H1 (cell line): ENCODE results near the gene MT1B. TPM values are rescaled to one million over a fixed set of nuclear protein-coding genes. Genes with fewer than 3 reads are reported as not detected.
A peak's percentile ranks its signal among the peaks of the same experiment; 100 is the strongest.

Experiments used
- CTCF ChIA-PET: fragments of 300-600 bp; sonication (Branson Sonifier 250); formaldehyde crosslinking; loops from one replicate; lab custom pipeline; 2021; ENCODE audit not compliant: partially characterized antibody; lab: Charles Lee
- POLR2A ChIA-PET: fragments of 300-600 bp; sonication (Branson Sonifier 250); formaldehyde crosslinking; loops from one replicate; lab custom pipeline; 2021; ENCODE audit warnings: inconsistent platforms; ENCODE audit not compliant: partially characterized antibody; lab: Charles Lee
- DNase-seq, 2 experiments: peaks; one replicate each; pipeline versions ENCODE4 v3.0.0 to v3.0.0-alpha.2; 2010 to 2022; ENCODE audit warnings: low spot score in 2 of 2, low read depth in 1 of 2, mixed read lengths in 1 of 2
- FAIRE-seq: peaks from 2 replicates; lab custom pipeline; 2011; peaks lifted over from hg19 to GRCh38; lab: Jason Lieb, UNC
- H2AFZ ChIP-seq: 2 replicates; pipeline ENCODE4 v1.8.1; 2012; ENCODE audit warnings: low read length, inconsistent platforms
- H2AK5ac ChIP-seq: 2 replicates; pipeline ENCODE4 v1.6.1; 2013; ENCODE audit warnings: low read depth, low read length
- H2BK120ac ChIP-seq: replicated peaks from 2 replicates; pipeline ENCODE3; 2013; ENCODE audit warnings: low read depth, low read length, inconsistent platforms
- H2BK12ac ChIP-seq: 2 replicates; pipeline ENCODE4 v1.6.1; 2013; ENCODE audit warnings: low read depth, low read length
- H2BK15ac ChIP-seq: 2 replicates; pipeline ENCODE4 v1.6.1; 2013; ENCODE audit warnings: low read length
- H2BK20ac ChIP-seq: 2 replicates; pipeline ENCODE4 v1.6.1; 2013; ENCODE audit warnings: low read length
- H2BK5ac ChIP-seq: 2 replicates; pipeline ENCODE4 v1.6.1; 2013; ENCODE audit warnings: low read depth, low read length
- H3K14ac ChIP-seq: 2 replicates; pipeline ENCODE4 v1.6.1; 2013; ENCODE audit warnings: inconsistent platforms; ENCODE audit not compliant: insufficient read length
- H3K18ac ChIP-seq: 2 replicates; pipeline ENCODE4 v1.6.1; 2013; ENCODE audit warnings: low read length; ENCODE audit errors: extremely low read depth
- H3K23ac ChIP-seq: 2 replicates; pipeline ENCODE4 v1.6.1; 2013; ENCODE audit warnings: inconsistent platforms; ENCODE audit not compliant: insufficient read length
- H3K23me2 ChIP-seq: 2 replicates; pipeline ENCODE4 v1.6.1; 2013; ENCODE audit warnings: low read depth, low read length
- H3K27ac ChIP-seq: 2 replicates; pipeline ENCODE4 v1.6.1; 2011; ENCODE audit warnings: low read depth, low read length, inconsistent platforms
- H3K27me3 ChIP-seq, 4 experiments: replicated peaks in 1 of 4; 1 replicate in 1 of 4; 2 replicates in 3 of 4; pipeline versions ENCODE4 v1.6.1 to v1.8.1; 2011 to 2013; ENCODE audit warnings: low read length in 3 of 4, mild to moderate bottlenecking in 3 of 4, inconsistent platforms in 2 of 4, mixed read lengths in 2 of 4, moderate library complexity in 1 of 4; ENCODE audit not compliant: control insufficient read depth in 3 of 4, insufficient read depth in 3 of 4; ENCODE audit errors: extremely low read depth in 1 of 4
- H3K36me3 ChIP-seq, 4 experiments: 2 replicates each; pipeline versions ENCODE4 v1.6.1 to v1.8.1; 2011 to 2013; ENCODE audit warnings: mild to moderate bottlenecking in 4 of 4, low read length in 3 of 4, moderate library complexity in 2 of 4, control low read depth in 1 of 4, inconsistent platforms in 1 of 4; ENCODE audit not compliant: insufficient read depth in 4 of 4, control insufficient read depth in 2 of 4
- H3K4ac ChIP-seq: replicated peaks from 2 replicates; pipeline ENCODE3; 2013; ENCODE audit warnings: low read length, low read depth, mixed read lengths, inconsistent platforms; ENCODE audit not compliant: insufficient read length
- H3K4me1 ChIP-seq, 4 experiments: replicated peaks in 1 of 4; 1 replicate in 1 of 4; 2 replicates in 3 of 4; pipeline versions ENCODE4 v1.6.1 to v1.8.1; 2011 to 2013; ENCODE audit warnings: low read length in 3 of 4, inconsistent platforms in 2 of 4, mixed read lengths in 1 of 4; ENCODE audit not compliant: insufficient read depth in 4 of 4, control insufficient read depth in 3 of 4
- H3K4me2 ChIP-seq, 2 experiments: 2 replicates each; pipeline versions ENCODE4 v1.6.1 to v1.8.1; 2011 to 2013; ENCODE audit warnings: low read depth in 2 of 2, low read length in 2 of 2, control low read depth in 1 of 2, inconsistent platforms in 1 of 2, mild to moderate bottlenecking in 1 of 2; ENCODE audit not compliant: insufficient read depth in 1 of 2
- H3K4me3 ChIP-seq, 4 experiments: fragments of 200-600, 300-600 bp in 1 of 4; sonication (generic), shearing (Covaris generic), sonication (Bioruptor Twin) in 1 of 4; 2 replicates each; pipeline versions ENCODE4 v1.5.1 to v1.8.1; 2011 to 2016; ENCODE audit warnings: low read length in 4 of 4, low read depth in 3 of 4, control low read depth in 2 of 4, inconsistent platforms in 2 of 4, mild to moderate bottlenecking in 2 of 4, mixed read lengths in 1 of 4, moderate library complexity in 1 of 4; ENCODE audit not compliant: insufficient read depth in 2 of 4; ENCODE audit errors: extremely low read depth in 1 of 4
- H3K56ac ChIP-seq: replicated peaks from 2 replicates; pipeline ENCODE3; 2013; ENCODE audit warnings: low read depth, mild to moderate bottlenecking, mixed read lengths, low read length, inconsistent platforms; ENCODE audit not compliant: insufficient read length
- H3K79me1 ChIP-seq: 2 replicates; pipeline ENCODE4 v1.6.1; 2013; ENCODE audit warnings: low read depth, low read length, control low read depth
- H3K79me2 ChIP-seq, 2 experiments: 2 replicates each; pipeline versions ENCODE4 v1.6.1 to v1.8.1; 2012 to 2013; ENCODE audit warnings: low read length in 2 of 2, mild to moderate bottlenecking in 2 of 2, inconsistent platforms in 1 of 2; ENCODE audit not compliant: insufficient read depth in 2 of 2, control insufficient read depth in 1 of 2
- H3K9ac ChIP-seq, 4 experiments: replicated peaks in 1 of 4; 1 replicate in 1 of 4; 2 replicates in 3 of 4; pipeline versions ENCODE4 v1.6.1 to v1.8.1; 2011 to 2013; ENCODE audit warnings: low read depth in 3 of 4, low read length in 3 of 4, control low read depth in 2 of 4, mild to moderate bottlenecking in 2 of 4, moderate library complexity in 2 of 4, inconsistent platforms in 1 of 4; ENCODE audit errors: extremely low read depth in 1 of 4
- H3K9me3 ChIP-seq, 2 experiments: 2 replicates each; pipeline versions ENCODE4 v1.6.1 to v1.8.1; 2012 to 2013; ENCODE audit warnings: mild to moderate bottlenecking in 2 of 2, moderate library complexity in 2 of 2, control low read depth in 1 of 2, inconsistent platforms in 1 of 2, low read depth in 1 of 2, low read length in 1 of 2, mixed read lengths in 1 of 2; ENCODE audit not compliant: insufficient read depth in 2 of 2
- H4K20me1 ChIP-seq, 2 experiments: replicated peaks in 1 of 2; 2 replicates each; pipeline versions ENCODE3 to v1.8.1; 2011 to 2013; ENCODE audit warnings: inconsistent platforms in 2 of 2, low read length in 2 of 2, mild to moderate bottlenecking in 1 of 2; ENCODE audit not compliant: insufficient read depth in 2 of 2, control insufficient read depth in 1 of 2
- H4K5ac ChIP-seq: 2 replicates; pipeline ENCODE4 v1.6.1; 2013; ENCODE audit warnings: low read length, low read depth, mixed read lengths, inconsistent platforms; ENCODE audit not compliant: insufficient read length
- H4K8ac ChIP-seq: 2 replicates; pipeline ENCODE4 v1.8.0; 2013; ENCODE audit warnings: mild to moderate bottlenecking, moderate library complexity, low read length, inconsistent platforms; ENCODE audit not compliant: insufficient read depth; ENCODE audit errors: extremely low read depth
- H4K91ac ChIP-seq: replicated peaks from 2 replicates; pipeline ENCODE3; 2013; ENCODE audit warnings: low read length, mixed read lengths, inconsistent platforms; ENCODE audit not compliant: insufficient read length
- EP300 ChIP-seq, 2 experiments: IDR thresholded peaks; 1 replicate in 1 of 2; 2 replicates in 1 of 2; pipeline ENCODE4 v1.6.1; 2011 to 2012; ENCODE audit warnings: low read depth in 2 of 2, low read length in 2 of 2, mild to moderate bottlenecking in 2 of 2, borderline replicate concordance in 1 of 2, inconsistent platforms in 1 of 2, moderate library complexity in 1 of 2
- EZH2 ChIP-seq: fragments of 200-600 bp; sonication (generic); IDR thresholded peaks from 2 replicates; pipeline ENCODE4 v1.7.1; 2012; ENCODE audit warnings: low read depth, mild to moderate bottlenecking, moderate library complexity, low read length, inconsistent platforms; ENCODE audit not compliant: severe bottlenecking
- RAD21 ChIP-seq, 2 experiments: IDR thresholded peaks in 1 of 2; conservative IDR thresholded peaks in 1 of 2; 2 replicates each; pipeline ENCODE4 v1.6.1; 2011; ENCODE audit warnings: low read depth in 2 of 2, low read length in 2 of 2, improper control_type of control experiment in 1 of 2, inconsistent platforms in 1 of 2, mild to moderate bottlenecking in 1 of 2, moderate library complexity in 1 of 2
- SIRT6 ChIP-seq: IDR thresholded peaks from one replicate; pipeline ENCODE4 v1.7.1; 2012; ENCODE audit warnings: low read length, inconsistent platforms
- SP1 ChIP-seq: IDR thresholded peaks from 2 replicates; pipeline ENCODE4 v1.6.1; 2011; ENCODE audit warnings: low read depth, low read length
- SUZ12 ChIP-seq: fragments of 200-600 bp; sonication (generic); IDR thresholded peaks from 2 replicates; pipeline ENCODE4 v1.6.1; 2012; ENCODE audit warnings: mild to moderate bottlenecking, inconsistent platforms, low read length, moderate library complexity, mixed read lengths
- TAF1 ChIP-seq: IDR thresholded peaks from 2 replicates; pipeline ENCODE4 v1.6.1; 2011; ENCODE audit warnings: mild to moderate bottlenecking, low read depth, low read length
- TBP ChIP-seq: IDR thresholded peaks from 2 replicates; pipeline ENCODE4 v1.6.1; 2011; ENCODE audit warnings: low read depth, low read length, improper control_type of control experiment
- WGBS, 2 experiments: shearing (Covaris generic) in 1 of 2; methylation state at CpG; one replicate each; pipeline versions ENCODE4 v1.1.6 to v1.1.7; 2013 to 2015; ENCODE audit warnings: low lambda C conversion rate in 2 of 2, mixed read lengths in 2 of 2, inconsistent platforms in 1 of 2, low coverage in 1 of 2, missing lambda C conversion rate in 1 of 2; ENCODE audit not compliant: insufficient replicate concordance in 2 of 2, insufficient coverage in 1 of 2, insufficient read length in 1 of 2; ENCODE audit errors: extremely low coverage in 1 of 2, missing lambda C conversion rate in 1 of 2; 5-methylcytosine and 5-hydroxymethylcytosine counted together
- polyA plus RNA-seq, 7 experiments: library from polyadenylated mRNA; depleted of rRNA in 3 of 7; stranded (reverse) in 5 of 7; unstranded in 2 of 7; fragments of >200 nt in 5 of 7; fragments of 200-250 nt in 2 of 7; gene quantifications; 1 replicate in 5 of 7; 2 replicates in 1 of 7; 4 replicates in 1 of 7; pipeline versions ENCODE4 v1.2.1 to v1.2.3, GENCODE V29; 2011 to 2013; ENCODE audit warnings: missing spikeins in 2 of 7, mixed read lengths in 2 of 7
- total RNA-seq: library from RNA; stranded (reverse); fragmentation: NEBNext Ultra II Directional; extraction: Animal tissue kit (Norgen Biotek cat#: 25700); gene quantifications from 2 replicates; pipeline ENCODE4 v1.2.1, GENCODE V29; 2021
- TF ChIP-seq, protein P1 (sequence below): IDR thresholded peaks from 2 replicates; pipeline ENCODE4 v1.6.1; 2011; ENCODE audit warnings: low read length, improper control_type of control experiment
- TF ChIP-seq, protein P2 (sequence below): IDR thresholded peaks from 2 replicates; pipeline ENCODE4 v1.6.1; 2012; ENCODE audit warnings: low read length, inconsistent platforms

MT1B gene
- total and polyA plus RNA-seq, 2 of the 8 experiments (the other 6 are each of a cell fraction or from before 2014, with no cell fraction given) = not detected

GRCh38 chr16:56643833-56644232 is 7.9 kb upstream of the MT1B start:
- Histone ChIP-seq H3K9me3 (no peaks in the 10 kb centered on the region), H3K23ac (no peak overlapping the region), H3K9ac (no peak overlapping the region), H4K5ac (no peak overlapping the region), H2BK20ac (no peak overlapping the region), H3K4ac (no peak overlapping the region), H3K18ac (no peak overlapping the region), H3K56ac (no peak overlapping the region), H3K4me3 (peak overlapping the region; percentile 18 to 51 (median 34); a peak in 5 of 8 replicates), H3K79me1 (no peaks in the 10 kb centered on the region), H2AK5ac (no peak overlapping the region), H4K8ac (no peak overlapping the region), H4K20me1 (peaks cover 4 to 20% of the 10 kb centered on the region in 2 experiments), H3K79me2 (no peaks in the 10 kb centered on the region), H2BK5ac (no peak overlapping the region), H3K36me3 (no peaks in the 10 kb centered on the region), H3K4me2 (peak overlapping the region; percentile 23 to 69), H3K4me1 (peaks cover 0 to 18% (median 7%) of the 10 kb centered on the region in 4 experiments; a peak in 6 of 7 replicates), H2BK15ac (no peak overlapping the region; the same call in 1 of the 2 replicates), H2BK120ac (no peak overlapping the region), H3K23me2 (peaks cover 4% of the 10 kb centered on the region; the same call in 1 of the 2 replicates), H4K91ac (no peak overlapping the region), H3K27me3 (peaks cover 82 to 100% (median 99%) of the 10 kb centered on the region in 4 experiments), H2BK12ac (no peak overlapping the region), H2AFZ (no peak overlapping the region), H3K14ac (no peak overlapping the region), H3K27ac (no peak overlapping the region)
- CTCF ChIA-PET = interaction anchor here (0.8 to 4.1 kb wide), 12 partner anchors 11 to 226 kb away, joined by 3 to 29 read pairs (median 6); partner anchors contain the start of genes MT1B and MT1E
- DNase-seq (no peak), FAIRE-seq (no peak)
- TF ChIP-seq TAF1 = no peak
- no peak for TF ChIP-seq RAD21 (IDR thresholded peaks at IDR 0.05 in 1 of 2, conservative IDR thresholded peaks at IDR 0.05 in 1 of 2; ENCODE audit: low read depth in 2 of 2, low read length in 2 of 2)
- no peak for TF ChIP-seq SIRT6
- peak; percentile 38; the same call in 1 of the 2 replicates for TF ChIP-seq SUZ12
- TF ChIP-seq, protein P1, sequence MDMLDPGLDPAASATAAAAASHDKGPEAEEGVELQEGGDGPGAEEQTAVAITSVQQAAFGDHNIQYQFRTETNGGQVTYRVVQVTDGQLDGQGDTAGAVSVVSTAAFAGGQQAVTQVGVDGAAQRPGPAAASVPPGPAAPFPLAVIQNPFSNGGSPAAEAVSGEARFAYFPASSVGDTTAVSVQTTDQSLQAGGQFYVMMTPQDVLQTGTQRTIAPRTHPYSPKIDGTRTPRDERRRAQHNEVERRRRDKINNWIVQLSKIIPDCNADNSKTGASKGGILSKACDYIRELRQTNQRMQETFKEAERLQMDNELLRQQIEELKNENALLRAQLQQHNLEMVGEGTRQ = no peak
- TF ChIP-seq, protein P2, sequence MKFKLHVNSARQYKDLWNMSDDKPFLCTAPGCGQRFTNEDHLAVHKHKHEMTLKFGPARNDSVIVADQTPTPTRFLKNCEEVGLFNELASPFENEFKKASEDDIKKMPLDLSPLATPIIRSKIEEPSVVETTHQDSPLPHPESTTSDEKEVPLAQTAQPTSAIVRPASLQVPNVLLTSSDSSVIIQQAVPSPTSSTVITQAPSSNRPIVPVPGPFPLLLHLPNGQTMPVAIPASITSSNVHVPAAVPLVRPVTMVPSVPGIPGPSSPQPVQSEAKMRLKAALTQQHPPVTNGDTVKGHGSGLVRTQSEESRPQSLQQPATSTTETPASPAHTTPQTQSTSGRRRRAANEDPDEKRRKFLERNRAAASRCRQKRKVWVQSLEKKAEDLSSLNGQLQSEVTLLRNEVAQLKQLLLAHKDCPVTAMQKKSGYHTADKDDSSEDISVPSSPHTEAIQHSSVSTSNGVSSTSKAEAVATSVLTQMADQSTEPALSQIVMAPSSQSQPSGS = no peak
- TF ChIP-seq TBP = no peak
- peak; percentile 63 for TF ChIP-seq EZH2
- no peak for TF ChIP-seq SP1
- no peak for TF ChIP-seq EP300 (IDR thresholded peaks at IDR 0.05; ENCODE audit: borderline replicate concordance in 1 of 2, low read depth in 2 of 2, low read length in 2 of 2)
- POLR2A ChIA-PET = interaction anchor here (0.8 to 6.3 kb wide), 6 partner anchors 10 to 54 kb away, joined by 3 to 30 read pairs (median 10); partner anchors contain the start of genes MT1E, MT1F and MT1G
- 45% methylated on average over 5 of the region's 5 CpGs; no CpG with 5 or more reads in 1 of the 2 experiments for WGBS, 2 experiments
